HPDE6-E6E7 (cell line): ENCODE data around the gene QKI.

Source experiments
- DNase-seq: peaks from one replicate; pipeline ENCODE4 v3.0.0; 2011; ENCODE audit warnings: missing footprints; ENCODE audit errors: extremely low spot score

The QKI gene

GRCh38 chr6:163613668-163614067, 199.2 kb downstream of the QKI start:
- no peak for DNase-seq

GRCh38 chr6:163616452-163616851, 201.9 kb downstream of the QKI start:
- no peak for DNase-seq

GRCh38 chr6:163617549-163617948, 203.0 kb downstream of the QKI start:
- DNase-seq: no peak

- no peak for DNase-seq
Measured at GRCh38 chr6:163620101-163620500, 205.6 kb downstream of the QKI start.

- no peak for DNase-seq
Measured at GRCh38 chr6:163620670-163621330, 206.3 kb downstream of the QKI start.

- DNase-seq: no peak
Measured at GRCh38 chr6:163625265-163625664, 210.7 kb downstream of the QKI start.

GRCh38 chr6:163626073-163626867, 211.8 kb downstream of the QKI start:
- DNase-seq: no peak

GRCh38 chr6:163627274-163628062, 212.9 kb downstream of the QKI start:
- no peak for DNase-seq
